H1 (cell line): ENCODE measurements around the gene SLC39A9. TPM values are rescaled to one million over a fixed set of nuclear protein-coding genes. Genes with fewer than 3 reads are reported as not detected.

ENCODE experiments used
- ASH2L ChIP-seq: fragments of 200-600, 300-600 bp; sonication (generic); IDR thresholded peaks from one replicate; pipeline ENCODE4 v1.7.1; 2017; ENCODE audit warnings: low read length
- CBX5 ChIP-seq: fragments of 300-800, 300-1000 bp; sonication (generic); IDR thresholded peaks from 2 replicates; pipeline ENCODE4 v1.7.1; 2016; ENCODE audit warnings: antibody characterized with exemption, low read length, low read depth
- CHD2 ChIP-seq: IDR thresholded peaks from 2 replicates; pipeline ENCODE4 v1.6.1; 2012; ENCODE audit warnings: low read length, improper control_type of control experiment
- CTBP2 ChIP-seq: IDR thresholded peaks from 2 replicates; pipeline ENCODE4 v1.7.0; 2011; ENCODE audit warnings: borderline replicate concordance, mild to moderate bottlenecking, moderate library complexity, mixed read lengths, low read length; ENCODE audit not compliant: insufficient read depth, insufficient read length
- CTCF ChIP-seq, 3 experiments: IDR thresholded peaks; 1 replicate in 2 of 3; 2 replicates in 1 of 3; pipeline versions ENCODE4 v1.5.1 to v1.6.1; 2011; ENCODE audit warnings: low read length in 3 of 3, mild to moderate bottlenecking in 3 of 3, inconsistent platforms in 2 of 3, low read depth in 1 of 3, moderate library complexity in 1 of 3; ENCODE audit not compliant: insufficient read depth in 1 of 3; ENCODE audit errors: control extremely low read depth in 1 of 3
- GABPA ChIP-seq: IDR thresholded peaks from 2 replicates; pipeline ENCODE4 v1.6.1; 2011; ENCODE audit warnings: mild to moderate bottlenecking, low read length, moderate library complexity, borderline replicate concordance; ENCODE audit not compliant: insufficient read depth
- GTF2F1 ChIP-seq: IDR thresholded peaks from 2 replicates; pipeline ENCODE4 v1.6.1; 2012; ENCODE audit warnings: low read depth, low read length, improper control_type of control experiment, borderline replicate concordance
- HDAC6 ChIP-seq: IDR thresholded peaks from one replicate; pipeline ENCODE4 v1.7.1; 2012; ENCODE audit warnings: low read depth, mild to moderate bottlenecking, inconsistent platforms, low read length, moderate library complexity
- JUND ChIP-seq: IDR thresholded peaks from 2 replicates; pipeline ENCODE4 v1.6.1; 2011; ENCODE audit warnings: mild to moderate bottlenecking, improper control_type of control experiment, low read length
- KDM1A ChIP-seq: fragments of 200-600, 300-600 bp; sonication (generic); IDR thresholded peaks from 2 replicates; pipeline ENCODE4 v1.7.1; 2016; ENCODE audit warnings: mild to moderate bottlenecking, low read length, borderline replicate concordance
- POLR2AphosphoS5 ChIP-seq: IDR thresholded peaks from 2 replicates; pipeline ENCODE4 v1.6.1; 2011; ENCODE audit warnings: low read depth, low read length
- SP2 ChIP-seq: IDR thresholded peaks from 2 replicates; pipeline ENCODE4 v1.6.1; 2012; ENCODE audit warnings: mild to moderate bottlenecking, low read length, inconsistent platforms
- SRF ChIP-seq: IDR thresholded peaks from 2 replicates; pipeline ENCODE4 v1.6.1; 2011; ENCODE audit warnings: mild to moderate bottlenecking, low read depth, low read length, moderate library complexity
- TCF12 ChIP-seq: IDR thresholded peaks from 2 replicates; pipeline ENCODE4 v1.6.1; 2011; ENCODE audit warnings: low read depth, mild to moderate bottlenecking, low read length
- polyA plus RNA-seq, 7 experiments: library from polyadenylated mRNA; depleted of rRNA in 3 of 7; stranded (reverse) in 5 of 7; unstranded in 2 of 7; fragments of >200 nt in 5 of 7; fragments of 200-250 nt in 2 of 7; gene quantifications; 1 replicate in 5 of 7; 2 replicates in 1 of 7; 4 replicates in 1 of 7; pipeline versions ENCODE4 v1.2.1 to v1.2.3, GENCODE V29; 2011 to 2013; ENCODE audit warnings: missing spikeins in 2 of 7, mixed read lengths in 2 of 7
- total RNA-seq: library from RNA; stranded (reverse); fragmentation: NEBNext Ultra II Directional; extraction: Animal tissue kit (Norgen Biotek cat#: 25700); gene quantifications from 2 replicates; pipeline ENCODE4 v1.2.1, GENCODE V29; 2021
- TF ChIP-seq, protein P1 (sequence below): IDR thresholded peaks from 2 replicates; pipeline ENCODE4 v1.6.1; 2011; ENCODE audit warnings: low read length, improper control_type of control experiment
- TF ChIP-seq, protein P2 (sequence below): IDR thresholded peaks from 2 replicates; pipeline ENCODE4 v1.6.1; 2012; ENCODE audit warnings: inconsistent platforms
- TF ChIP-seq, protein P3 (sequence below): IDR thresholded peaks from 2 replicates; pipeline ENCODE4 v1.6.1; 2012; ENCODE audit warnings: low read length, inconsistent platforms
- TF ChIP-seq, protein P4 (sequence below): IDR thresholded peaks from 2 replicates; pipeline ENCODE4 v1.6.1; 2012; ENCODE audit warnings: inconsistent platforms

SLC39A9 gene
- total and polyA plus RNA-seq, 2 of the 8 experiments (the other 6 are each of a cell fraction or from before 2014, with no cell fraction given), result 31.0 to 44.2 TPM

- TF ChIP-seq CTCF (IDR thresholded peaks at IDR 0.05; ENCODE audit: control extremely low read depth in 1 of 3, insufficient read depth in 1 of 3, low read depth in 1 of 3, low read length in 3 of 3) (no peak), SP2 (peak; percentile 70; the same call in 1 of the 2 replicates), CBX5 (no peak), KDM1A (no peak), GTF2F1 (peak; percentile 66; the same call in 1 of the 2 replicates), HDAC6 (no peak), JUND (peak; percentile 60; the same call in 1 of the 2 replicates), CHD2 (peak; percentile 96), TCF12 (no peak), ASH2L (peak; percentile 72), GABPA (peak; percentile 90), POLR2AphosphoS5 (peak; percentile 90), SRF (no peak), CTBP2 (no peak)
- TF ChIP-seq, protein P1, sequence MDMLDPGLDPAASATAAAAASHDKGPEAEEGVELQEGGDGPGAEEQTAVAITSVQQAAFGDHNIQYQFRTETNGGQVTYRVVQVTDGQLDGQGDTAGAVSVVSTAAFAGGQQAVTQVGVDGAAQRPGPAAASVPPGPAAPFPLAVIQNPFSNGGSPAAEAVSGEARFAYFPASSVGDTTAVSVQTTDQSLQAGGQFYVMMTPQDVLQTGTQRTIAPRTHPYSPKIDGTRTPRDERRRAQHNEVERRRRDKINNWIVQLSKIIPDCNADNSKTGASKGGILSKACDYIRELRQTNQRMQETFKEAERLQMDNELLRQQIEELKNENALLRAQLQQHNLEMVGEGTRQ, result no peak
- TF ChIP-seq, protein P2, sequence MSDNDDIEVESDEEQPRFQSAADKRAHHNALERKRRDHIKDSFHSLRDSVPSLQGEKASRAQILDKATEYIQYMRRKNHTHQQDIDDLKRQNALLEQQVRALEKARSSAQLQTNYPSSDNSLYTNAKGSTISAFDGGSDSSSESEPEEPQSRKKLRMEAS, result no peak; the same call in 1 of the 2 replicates
- TF ChIP-seq, protein P3, sequence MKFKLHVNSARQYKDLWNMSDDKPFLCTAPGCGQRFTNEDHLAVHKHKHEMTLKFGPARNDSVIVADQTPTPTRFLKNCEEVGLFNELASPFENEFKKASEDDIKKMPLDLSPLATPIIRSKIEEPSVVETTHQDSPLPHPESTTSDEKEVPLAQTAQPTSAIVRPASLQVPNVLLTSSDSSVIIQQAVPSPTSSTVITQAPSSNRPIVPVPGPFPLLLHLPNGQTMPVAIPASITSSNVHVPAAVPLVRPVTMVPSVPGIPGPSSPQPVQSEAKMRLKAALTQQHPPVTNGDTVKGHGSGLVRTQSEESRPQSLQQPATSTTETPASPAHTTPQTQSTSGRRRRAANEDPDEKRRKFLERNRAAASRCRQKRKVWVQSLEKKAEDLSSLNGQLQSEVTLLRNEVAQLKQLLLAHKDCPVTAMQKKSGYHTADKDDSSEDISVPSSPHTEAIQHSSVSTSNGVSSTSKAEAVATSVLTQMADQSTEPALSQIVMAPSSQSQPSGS, result peak; percentile 96
- TF ChIP-seq, protein P4, sequence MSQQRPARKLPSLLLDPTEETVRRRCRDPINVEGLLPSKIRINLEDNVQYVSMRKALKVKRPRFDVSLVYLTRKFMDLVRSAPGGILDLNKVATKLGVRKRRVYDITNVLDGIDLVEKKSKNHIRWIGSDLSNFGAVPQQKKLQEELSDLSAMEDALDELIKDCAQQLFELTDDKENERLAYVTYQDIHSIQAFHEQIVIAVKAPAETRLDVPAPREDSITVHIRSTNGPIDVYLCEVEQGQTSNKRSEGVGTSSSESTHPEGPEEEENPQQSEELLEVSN, result no peak; the same call in 1 of the 2 replicates
Measured at GRCh38 chr14:69398053-69398817, at the start of gene SLC39A9, which contains the start of gene ERH (continued).
